Measurements from ENCODE around the gene MARS1. TPM values are rescaled to one million over a fixed set of nuclear protein-coding genes. Genes with fewer than 3 reads are reported as not detected.
A peak's percentile ranks its signal among the peaks of the same experiment; 100 is the strongest.

Gene MARS1
- total and polyA plus RNA-seq, 3 experiments from 2014 or later, result 89.8 to 398 (median 386) TPM

GRCh38 chr12:57530396-57531142, 42.7 kb downstream of the MARS1 start:
- peaks cover 0 to 92% (median 7%) of the 10 kb centered on the region in 3 donors for H3K36me3 Mint-ChIP-seq
- no peak for DNase-seq
- H3K9me3 ChIP-seq (ENCODE audit: low read length), result no peaks in the 10 kb centered on the region
- no peak overlapping the region for H3K4me3 Mint-ChIP-seq
- H3K27ac Mint-ChIP-seq, result peak overlapping the region in 2 of 8 donors; percentile 36 to 47
- H3K27ac ChIP-seq (ENCODE audit: low read depth, low read length), result no peak overlapping the region
- no peaks in the 10 kb centered on the region for H3K27me3 ChIP-seq (ENCODE audit: insufficient read depth, low read length, poor library complexity, severe bottlenecking)
- H3K4me1 ChIP-seq (ENCODE audit: insufficient read depth, low read length), result no peaks in the 10 kb centered on the region
- H3K4me1 Mint-ChIP-seq, result peaks cover 0 to 9% (median 0%) of the 10 kb centered on the region in 3 donors
- ChIA-PET POLR2A (no interaction called here), CTCF (interaction anchor here (1.5 to 1.9 kb wide), 2 partner anchors 16 to 54 kb away, joined by 3 to 6 read pairs; no protein-coding TSS in a partner anchor)
- H3K9me3 Mint-ChIP-seq, result no peaks in the 10 kb centered on the region
- no peaks in the 10 kb centered on the region for H3K27me3 Mint-ChIP-seq
- H3K4me3 ChIP-seq (ENCODE audit: low read length), result no peak overlapping the region
- peaks cover 66% of the 10 kb centered on the region for H3K36me3 ChIP-seq (ENCODE audit: insufficient read depth, low read length)

DNA sequence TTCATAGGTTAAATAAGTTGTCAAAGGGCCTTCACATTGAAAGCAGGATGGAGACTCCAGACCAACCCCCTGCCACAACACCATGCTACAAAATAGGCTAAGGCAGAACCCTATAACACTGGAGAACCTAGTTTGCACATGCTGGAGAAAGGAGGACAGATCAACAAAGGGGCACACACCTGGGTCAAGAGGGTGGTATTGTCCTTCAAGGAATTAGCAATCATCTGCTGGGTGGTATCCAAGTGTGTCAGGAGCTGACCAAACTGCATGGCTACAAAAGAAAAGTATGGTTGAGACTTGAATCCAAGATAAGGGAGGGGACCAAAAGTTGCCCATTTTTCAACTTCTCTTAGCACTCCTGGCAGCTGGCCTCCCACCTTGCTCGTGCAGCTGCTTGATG, 44.0 kb downstream of the MARS1 start:
- ChIA-PET POLR2A (no interaction called here), CTCF (interaction anchor here (1.5 to 1.9 kb wide), 2 partner anchors 15 to 55 kb away, joined by 3 to 6 read pairs; no protein-coding TSS in a partner anchor)
- no peaks in the 10 kb centered on the region for H3K27me3 Mint-ChIP-seq
- H3K9me3 Mint-ChIP-seq, result no peaks in the 10 kb centered on the region
- H3K4me1 Mint-ChIP-seq, result peaks cover 0 to 6% (median 0%) of the 10 kb centered on the region in 3 donors
- H3K36me3 Mint-ChIP-seq, result peaks cover 0 to 93% (median 7%) of the 10 kb centered on the region in 3 donors
- Histone ChIP-seq H3K4me3 (ENCODE audit: low read length) (no peak overlapping the region), H3K36me3 (ENCODE audit: insufficient read depth, low read length) (peaks cover 66% of the 10 kb centered on the region), H3K27ac (ENCODE audit: low read depth, low read length) (no peak overlapping the region), H3K4me1 (ENCODE audit: insufficient read depth, low read length) (no peaks in the 10 kb centered on the region), H3K9me3 (ENCODE audit: low read length) (no peaks in the 10 kb centered on the region), H3K27me3 (ENCODE audit: insufficient read depth, low read length, poor library complexity, severe bottlenecking) (no peaks in the 10 kb centered on the region)
- H3K4me3 Mint-ChIP-seq, result no peak overlapping the region
- DNase-seq, result no peak
- H3K27ac Mint-ChIP-seq, result peak overlapping the region in 6 of 8 donors; percentile 12 to 65 (median 42)

- peaks cover under 1 to 2% (median 2%) of the 10 kb centered on the region in 3 donors for H3K4me1 Mint-ChIP-seq
- no peak overlapping the region for H3K27ac ChIP-seq (ENCODE audit: low read depth, low read length)
- no peak overlapping the region for H3K4me3 ChIP-seq (ENCODE audit: low read length)
- no peak overlapping the region for H3K4me3 Mint-ChIP-seq
- ChIA-PET POLR2A (interaction anchor here (0.7 kb wide), 1 partner anchor 180 kb away, joined by 5 read pairs; no protein-coding TSS in a partner anchor), CTCF (interaction anchor here (0.7 to 1.0 kb wide), 2 partner anchors 100 to 300 kb away, joined by 3 read pairs; partner anchors contain the start of gene B4GALNT1)
- H3K36me3 Mint-ChIP-seq, result peaks cover 0 to 92% (median 7%) of the 10 kb centered on the region in 3 donors
- no peak for DNase-seq
- no peaks in the 10 kb centered on the region for H3K27me3 Mint-ChIP-seq
- H3K9me3 Mint-ChIP-seq, result no peaks in the 10 kb centered on the region
- H3K36me3 ChIP-seq (ENCODE audit: insufficient read depth, low read length), result peaks cover 54% of the 10 kb centered on the region
- H3K27ac Mint-ChIP-seq, result peak overlapping the region in 1 of 8 donors; percentile 50
- no peaks in the 10 kb centered on the region for H3K4me1 ChIP-seq (ENCODE audit: insufficient read depth, low read length)
- H3K27me3 ChIP-seq (ENCODE audit: insufficient read depth, low read length, poor library complexity, severe bottlenecking), result no peaks in the 10 kb centered on the region
- no peaks in the 10 kb centered on the region for H3K9me3 ChIP-seq (ENCODE audit: low read length)
These were observed 45.2 kb downstream of the MARS1 start for GRCh38 chr12:57533108-57533507.

GRCh38 chr12:57534250-57534649, 46.4 kb downstream of the MARS1 start:
- Mint-ChIP-seq H3K4me3 (no peak overlapping the region), H3K27ac (peak overlapping the region in 4 of 8 donors; percentile 8 to 59 (median 49)), H3K9me3 (no peaks in the 10 kb centered on the region), H3K4me1 (peaks cover 4 to 8% (median 5%) of the 10 kb centered on the region in 3 donors), H3K27me3 (no peaks in the 10 kb centered on the region), H3K36me3 (peaks cover 0 to 93% (median 9%) of the 10 kb centered on the region in 3 donors)
- Histone ChIP-seq H3K9me3 (ENCODE audit: low read length) (no peaks in the 10 kb centered on the region), H3K4me3 (ENCODE audit: low read length) (no peak overlapping the region), H3K4me1 (ENCODE audit: insufficient read depth, low read length) (no peaks in the 10 kb centered on the region), H3K36me3 (ENCODE audit: insufficient read depth, low read length) (peaks cover 51% of the 10 kb centered on the region), H3K27me3 (ENCODE audit: insufficient read depth, low read length, poor library complexity, severe bottlenecking) (no peaks in the 10 kb centered on the region), H3K27ac (ENCODE audit: low read depth, low read length) (no peak overlapping the region)
- ChIA-PET POLR2A (interaction anchor here (1.9 kb wide), 1 partner anchor 10 kb away, joined by 5 read pairs; no protein-coding TSS in a partner anchor), CTCF (interaction anchor here (0.7 to 1.5 kb wide), 2 partner anchors 10 to 75 kb away, joined by 3 to 4 read pairs; no protein-coding TSS in a partner anchor)
- no peak for DNase-seq

DNA sequence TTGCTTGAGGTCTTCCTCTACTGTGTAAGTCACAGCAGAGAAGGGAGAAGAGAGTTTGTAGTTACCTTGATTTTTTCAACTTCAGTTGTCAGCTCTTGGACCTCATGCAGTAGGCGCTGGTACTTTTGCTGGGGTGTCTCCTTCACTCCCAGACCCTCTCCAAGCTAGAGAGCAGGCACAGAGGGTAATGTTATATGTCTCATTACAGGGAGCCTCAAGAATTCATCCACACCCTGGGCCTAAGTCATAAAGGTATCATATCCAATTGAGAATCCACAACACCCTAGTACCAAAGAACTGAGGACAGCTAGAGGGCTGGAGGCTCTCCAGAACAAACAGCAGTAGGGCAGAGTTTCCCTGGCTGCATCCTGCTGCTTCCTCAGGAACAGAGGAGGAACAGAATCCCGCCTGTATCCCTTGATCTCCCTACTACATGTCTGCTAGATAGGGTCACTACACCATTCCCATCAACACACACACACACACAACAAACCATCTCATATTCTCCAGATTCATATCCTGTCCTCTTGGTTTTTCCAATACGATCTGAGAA, 47.2 kb downstream of the MARS1 start:
- Histone ChIP-seq H3K36me3 (ENCODE audit: insufficient read depth, low read length) (peaks cover 46% of the 10 kb centered on the region), H3K4me3 (ENCODE audit: low read length) (no peak overlapping the region), H3K27ac (ENCODE audit: low read depth, low read length) (no peak overlapping the region), H3K9me3 (ENCODE audit: low read length) (no peaks in the 10 kb centered on the region), H3K27me3 (ENCODE audit: insufficient read depth, low read length, poor library complexity, severe bottlenecking) (no peaks in the 10 kb centered on the region), H3K4me1 (ENCODE audit: insufficient read depth, low read length) (no peaks in the 10 kb centered on the region)
- no peak overlapping the region for H3K4me3 Mint-ChIP-seq
- no peaks in the 10 kb centered on the region for H3K27me3 Mint-ChIP-seq
- peak overlapping the region in 3 of 8 donors; percentile 40 to 54 (median 44) for H3K27ac Mint-ChIP-seq
- H3K4me1 Mint-ChIP-seq, result peaks cover 4 to 8% (median 5%) of the 10 kb centered on the region in 3 donors
- H3K36me3 Mint-ChIP-seq, result peaks cover 0 to 91% (median 5%) of the 10 kb centered on the region in 3 donors
- no peak for DNase-seq
- ChIA-PET POLR2A (interaction anchor here (1.9 kb wide), 1 partner anchor 11 kb away, joined by 5 read pairs; no protein-coding TSS in a partner anchor), CTCF (interaction anchor here (0.7 to 1.5 kb wide), 3 partner anchors 9 to 76 kb away, joined by 3 to 4 read pairs (median 3); no protein-coding TSS in a partner anchor)
- H3K9me3 Mint-ChIP-seq, result no peaks in the 10 kb centered on the region

- Histone ChIP-seq H3K4me1 (ENCODE audit: insufficient read depth, low read length) (no peaks in the 10 kb centered on the region), H3K36me3 (ENCODE audit: insufficient read depth, low read length) (peaks cover 39% of the 10 kb centered on the region), H3K9me3 (ENCODE audit: low read length) (no peaks in the 10 kb centered on the region), H3K27me3 (ENCODE audit: insufficient read depth, low read length, poor library complexity, severe bottlenecking) (no peaks in the 10 kb centered on the region), H3K4me3 (ENCODE audit: low read length) (no peak overlapping the region), H3K27ac (ENCODE audit: low read depth, low read length) (no peak overlapping the region)
- peak overlapping the region in 4 of 8 donors; percentile 13 to 44 (median 41) for H3K27ac Mint-ChIP-seq
- no peak for DNase-seq
- ChIA-PET POLR2A (interaction anchor here (1.9 kb wide), 1 partner anchor 12 kb away, joined by 5 read pairs; no protein-coding TSS in a partner anchor), CTCF (interaction anchor here (1.1 kb wide), 1 partner anchor 73 kb away, joined by 3 read pairs; no protein-coding TSS in a partner anchor)
- peaks cover 4 to 10% (median 9%) of the 10 kb centered on the region in 3 donors for H3K4me1 Mint-ChIP-seq
- peaks cover 0 to 88% (median 4%) of the 10 kb centered on the region in 3 donors for H3K36me3 Mint-ChIP-seq
- H3K9me3 Mint-ChIP-seq, result no peaks in the 10 kb centered on the region
- H3K27me3 Mint-ChIP-seq, result no peaks in the 10 kb centered on the region
- no peak overlapping the region for H3K4me3 Mint-ChIP-seq
These were observed 48.1 kb downstream of the MARS1 start for GRCh38 chr12:57535764-57536596.

- Histone ChIP-seq H3K4me1 (ENCODE audit: insufficient read depth, low read length) (no peaks in the 10 kb centered on the region), H3K27me3 (ENCODE audit: insufficient read depth, low read length, poor library complexity, severe bottlenecking) (no peaks in the 10 kb centered on the region), H3K27ac (ENCODE audit: low read depth, low read length) (no peak overlapping the region), H3K36me3 (ENCODE audit: insufficient read depth, low read length) (peaks cover 33% of the 10 kb centered on the region), H3K9me3 (ENCODE audit: low read length) (no peaks in the 10 kb centered on the region), H3K4me3 (ENCODE audit: low read length) (no peak overlapping the region)
- H3K27me3 Mint-ChIP-seq, result no peaks in the 10 kb centered on the region
- H3K4me1 Mint-ChIP-seq, result peaks cover 4 to 13% (median 10%) of the 10 kb centered on the region in 3 donors
- peak overlapping the region in 3 of 8 donors; percentile 5 to 40 (median 6) for H3K27ac Mint-ChIP-seq
- peaks cover 0 to 88% (median 4%) of the 10 kb centered on the region in 3 donors for H3K36me3 Mint-ChIP-seq
- no peaks in the 10 kb centered on the region for H3K9me3 Mint-ChIP-seq
- ChIA-PET POLR2A (interaction anchor here (0.7 kb wide), 1 partner anchor 94 kb away, joined by 4 read pairs; no protein-coding TSS in a partner anchor), CTCF (no interaction called here)
- no peak overlapping the region for H3K4me3 Mint-ChIP-seq
- no peak for DNase-seq
These were observed 48.7 kb downstream of the MARS1 start for GRCh38 chr12:57536597-57536942.

All from CD8-positive, alpha-beta memory T cell (primary cell).